Body of pancreas (tissue), 4 donors: ENCODE measurements around the gene HID1. TPM values are rescaled to one million over a fixed set of nuclear protein-coding genes. Genes with fewer than 3 reads are reported as not detected.

Experiments
- ATAC-seq: fragments of 150-250 bp; one replicate; pipeline ENCODE4 v1.9.1; 2016
- DNase-seq, 4 donors: peaks; one replicate each; pipeline ENCODE4 v3.0.0-alpha.2; 2019
- H3K27ac ChIP-seq, 4 donors: fragments of 200-600 bp; sonication (generic); 1 replicate in 3 of 4; 2 replicates in 1 of 4; pipeline versions ENCODE4 v1.5.1 to v1.6.1; 2016 to 2019; ENCODE audit warnings: mild to moderate bottlenecking in 1 of 4, mixed read lengths in 1 of 4, moderate library complexity in 1 of 4
- H3K27me3 ChIP-seq, 2 donors: fragments of 200-600 bp; sonication (generic); one replicate each; pipeline ENCODE4 v1.6.0; 2016; ENCODE audit warnings: mild to moderate bottlenecking in 1 of 2
- H3K36me3 ChIP-seq, 2 donors: fragments of 200-600 bp; sonication (generic); replicated peaks in 1 of 2; 2 replicates each; pipeline ENCODE4 v1.5.1; 2016; ENCODE audit warnings: low read depth in 2 of 2; ENCODE audit not compliant: insufficient read depth in 1 of 2
- H3K4me1 ChIP-seq: fragments of 200-600 bp; sonication (generic); one replicate; pipeline ENCODE4 v1.6.0; 2016
- H3K4me3 ChIP-seq, 2 donors: fragments of 200-600 bp; sonication (generic); 1 replicate in 1 of 2; 2 replicates in 1 of 2; pipeline ENCODE4 v1.5.1; 2016 to 2019
- H3K9me3 ChIP-seq, 3 donors: fragments of 200-600 bp; sonication (generic); 1 replicate in 2 of 3; 2 replicates in 1 of 3; pipeline ENCODE4 v1.5.1; 2016
- CTCF ChIP-seq, 7 experiments: fragments of 450-650 bp in 4 of 7; fragments of 200-600 bp in 3 of 7; sonication (generic) in 3 of 7; IDR thresholded peaks; one replicate each; pipeline ENCODE4 v1.5.1; 2016 to 2019; ENCODE audit warnings: antibody characterized with exemption in 7 of 7
- POLR2A ChIP-seq, 3 donors: fragments of 450-650 bp; IDR thresholded peaks; one replicate each; pipeline ENCODE4 v1.6.1; 2016; ENCODE audit warnings: antibody characterized with exemption in 3 of 3, mild to moderate bottlenecking in 2 of 3
- WGBS, 2 donors: methylation state at CpG; one replicate each; pipeline ENCODE4 v1.1.5; 2017; 5-methylcytosine and 5-hydroxymethylcytosine counted together
- intact Hi-C: fragments of 100-400 bp; cut with DNase I; formaldehyde crosslinking; loops from one replicate; pipeline ENCODE4 v1.15.1; 2023
- total RNA-seq, 2 donors: library from RNA; depleted of rRNA; stranded (reverse); fragments of >200 nt; gene quantifications; one replicate each; pipeline ENCODE4 v1.1.0, GENCODE V29; 2016

The HID1 gene
- total RNA-seq, 2 donors from 2014 or later: 157 to 164 TPM

- DNase-seq: no peak
- no peaks in the 10 kb centered on the region for H3K9me3 ChIP-seq
- WGBS, 2 donors: 82 to 89% methylated on average over 1 to 3 of the region's 3 CpGs
- no peaks in the 10 kb centered on the region for H3K27me3 ChIP-seq
- H3K4me1 ChIP-seq: peaks cover 35% of the 10 kb centered on the region
- H3K27ac ChIP-seq: no peak overlapping the region
- intact Hi-C loops: no loop called here
- H3K4me3 ChIP-seq: no peak overlapping the region
- no peaks in the 10 kb centered on the region for H3K36me3 ChIP-seq
- no peak for ATAC-seq
- no peak for TF ChIP-seq POLR2A (IDR thresholded peaks at IDR 0.05)
These were observed 5.7 kb upstream of the HID1 start for GRCh38 chr17:74978240-74978639.

DNA sequence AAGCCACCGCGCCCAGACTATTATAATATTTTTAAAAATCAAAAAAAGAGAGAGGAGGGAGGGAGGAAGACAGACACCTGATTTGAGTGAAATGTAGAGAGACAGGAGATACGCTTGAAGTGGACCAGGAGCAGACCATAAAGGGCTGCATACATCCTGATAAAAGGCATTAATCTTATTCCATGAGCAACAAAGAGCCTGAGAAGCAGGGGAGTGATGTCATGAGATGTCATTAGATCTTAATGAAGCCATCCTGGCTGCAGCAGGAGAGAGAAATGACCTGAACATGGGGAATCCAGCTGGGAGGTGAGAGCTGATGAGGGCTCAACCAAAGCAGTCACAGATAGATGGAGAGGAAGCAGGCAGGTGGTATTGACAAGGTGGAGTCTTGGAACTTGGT lies 5.2 kb upstream of the HID1 start:
- TF ChIP-seq CTCF (IDR thresholded peaks at IDR 0.05) (no peak), POLR2A (IDR thresholded peaks at IDR 0.05) (no peak)
- intact Hi-C loops: no loop called here
- Histone ChIP-seq H3K27me3 (no peaks in the 10 kb centered on the region), H3K9me3 (no peaks in the 10 kb centered on the region), H3K4me1 (peaks cover 40% of the 10 kb centered on the region), H3K36me3 (no peaks in the 10 kb centered on the region), H3K4me3 (no peak overlapping the region), H3K27ac (no peak overlapping the region)
- WGBS, 2 donors: 72 to 86% methylated on average over 3 of the region's 3 CpGs
- DNase-seq (no peak), ATAC-seq (no peak)

- TF ChIP-seq CTCF (IDR thresholded peaks at IDR 0.05) (no peak), POLR2A (IDR thresholded peaks at IDR 0.05) (no peak)
These were observed 3.4 kb upstream of the HID1 start for GRCh38 chr17:74975943-74976342.

DNA sequence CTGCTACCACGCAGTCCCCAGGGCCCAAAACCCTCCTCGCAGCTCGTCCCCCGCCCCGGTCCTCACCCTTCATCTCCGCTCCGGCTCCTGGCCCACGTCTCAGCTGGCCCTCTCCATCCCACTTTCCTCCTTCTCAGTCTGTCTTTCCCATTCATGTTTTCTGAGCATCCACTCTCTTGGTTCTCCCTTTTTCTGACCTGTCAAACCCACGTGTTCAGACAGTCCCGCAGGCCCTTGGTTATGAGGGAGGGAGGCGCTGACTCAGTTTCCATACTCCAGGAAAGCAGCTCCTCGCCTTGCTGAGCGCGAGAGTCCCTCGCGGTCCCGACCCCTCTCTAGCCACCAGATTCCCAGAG lies 392 bp upstream of the HID1 start:
- H3K9me3 ChIP-seq: no peaks in the 10 kb centered on the region
- peak overlapping the region in 3 of 4 donors; percentile 94 to 97 (median 95) for H3K27ac ChIP-seq
- intact Hi-C loops: no loop called here
- WGBS, 2 donors: 19 to 35% methylated on average over 16 to 17 of the region's 17 CpGs
- no peak for TF ChIP-seq POLR2A (IDR thresholded peaks at IDR 0.05)
- no peak for TF ChIP-seq CTCF (IDR thresholded peaks at IDR 0.05)
- DNase-seq (no peak), ATAC-seq (no peak)
- no peaks in the 10 kb centered on the region for H3K36me3 ChIP-seq
- H3K27me3 ChIP-seq: no peaks in the 10 kb centered on the region
- no peak overlapping the region for H3K4me3 ChIP-seq
- H3K4me1 ChIP-seq: peaks cover 65% of the 10 kb centered on the region

More at GRCh38 chr17:74975943-74976342, 3.4 kb upstream of the HID1 start:
- Histone ChIP-seq H3K27me3 (no peaks in the 10 kb centered on the region), H3K9me3 (no peaks in the 10 kb centered on the region), H3K4me3 (no peak overlapping the region), H3K27ac (no peak overlapping the region), H3K4me1 (peaks cover 35% of the 10 kb centered on the region), H3K36me3 (no peaks in the 10 kb centered on the region)
- ATAC-seq (no peak), DNase-seq (no peak)
- WGBS, 2 donors: 67 to 78% methylated on average over 4 of the region's 4 CpGs
- intact Hi-C loops: no loop called here

DNA sequence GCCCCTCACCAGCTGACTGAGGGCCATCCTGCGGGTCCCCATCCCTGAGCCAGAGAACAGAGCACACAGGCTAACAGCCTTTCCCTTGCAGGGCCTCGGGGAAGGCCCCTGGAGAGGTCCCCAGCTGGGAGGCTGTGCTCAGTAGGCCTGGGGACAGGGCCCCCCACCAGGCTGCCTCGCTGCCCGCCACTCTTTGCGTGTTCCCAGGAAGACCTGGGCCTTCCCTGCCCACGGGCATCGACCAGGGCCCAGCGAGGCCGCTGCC lies 785 bp downstream of the HID1 start:
- Histone ChIP-seq H3K27ac (peak overlapping the region; percentile 94 to 97 (median 95)), H3K4me3 (peak overlapping the region; percentile 73 to 99), H3K27me3 (no peaks in the 10 kb centered on the region), H3K4me1 (peaks cover 69% of the 10 kb centered on the region), H3K9me3 (no peaks in the 10 kb centered on the region), H3K36me3 (no peaks in the 10 kb centered on the region)
- no peak for ATAC-seq
- intact Hi-C loops: no loop called here
- 2% methylated on average over 9 of the region's 9 CpGs; no CpG with 5 or more reads in 1 of the 2 donors for WGBS, 2 donors
- no peak for TF ChIP-seq CTCF (IDR thresholded peaks at IDR 0.05)
- no peak for TF ChIP-seq POLR2A (IDR thresholded peaks at IDR 0.05)
- DNase-seq: no peak
